NCI-H1694 treated with DMSO at 0.1 percent for 48 hours (cell line): ENCODE data around the gene CIB1.
"Not testable (repeated sequence)": the region's sequence is repeated elsewhere in the genome, so short reads cannot be mapped to it uniquely, and the experiment has no call there.

Experiments used
- DNase-seq: peaks from one replicate; lab custom pipeline; 2025; lab: John Stamatoyannopoulos, UW

The CIB1 gene

GRCh38 chr15:90192961-90193786 is 40.6 kb downstream of the CIB1 start:
- DNase-seq, result no peak

- DNase-seq, result peak; percentile 93
Measured at GRCh38 chr15:90191794-90192509, 41.8 kb downstream of the CIB1 start.

- DNase-seq, result no peak
Measured at GRCh38 chr15:90191344-90191687, 42.4 kb downstream of the CIB1 start.

- no peak for DNase-seq
Measured at GRCh38 chr15:90190606-90191343, 43.0 kb downstream of the CIB1 start.

- no peak for DNase-seq
Measured at GRCh38 chr15:90189781-90190467, 43.8 kb downstream of the CIB1 start.

GRCh38 chr15:90188914-90189748 is 44.6 kb downstream of the CIB1 start:
- no peak for DNase-seq

GRCh38 chr15:90188065-90188464 is 45.7 kb downstream of the CIB1 start:
- DNase-seq, result not testable (repeated sequence)

GRCh38 chr15:90187257-90187868 is 46.4 kb downstream of the CIB1 start:
- DNase-seq, result no peak

- peak; percentile 12 for DNase-seq
Measured at GRCh38 chr15:90184786-90185704, 48.7 kb downstream of the CIB1 start.

- no peak for DNase-seq
Measured at GRCh38 chr15:90184119-90184785, 49.5 kb downstream of the CIB1 start.

GRCh38 chr15:90181776-90182175 is 52.0 kb downstream of the CIB1 start:
- DNase-seq, result no peak
